UCSD-AML1 (cell line): Measurements from ENCODE around the gene SAPCD2.
A peak's percentile ranks its signal among the peaks of the same experiment; 100 is the strongest.
"Not testable (repeated sequence)": the region's sequence is repeated elsewhere in the genome, so short reads cannot be mapped to it uniquely, and the experiment has no call there.

ENCODE experiments used
- DNase-seq: peaks from one replicate; lab custom pipeline; 2025; ENCODE audit not compliant: unreplicated experiment; lab: John Stamatoyannopoulos, UW

SAPCD2 gene

DNA sequence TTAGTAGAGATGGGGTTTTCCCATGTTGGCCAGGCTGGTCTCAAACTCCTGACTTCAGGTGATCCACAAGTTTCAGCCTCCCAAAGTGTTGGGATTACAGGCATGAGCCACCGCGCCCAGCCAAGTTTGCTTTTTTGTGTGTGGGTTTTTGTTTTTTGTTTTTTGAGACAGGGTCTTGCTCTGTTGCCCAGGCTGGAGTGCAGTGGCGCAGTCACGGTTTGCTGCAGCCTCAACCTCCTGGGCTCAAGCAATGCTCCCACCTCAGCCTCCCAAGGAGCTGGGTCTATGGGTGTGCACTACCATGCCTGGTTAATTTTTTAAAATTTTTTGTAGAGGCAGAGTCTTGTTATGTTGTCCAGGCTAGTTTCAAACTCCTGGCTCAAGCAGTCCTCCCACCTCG is 36.9 kb downstream of the SAPCD2 start:
- DNase-seq = not testable (repeated sequence)

DNA sequence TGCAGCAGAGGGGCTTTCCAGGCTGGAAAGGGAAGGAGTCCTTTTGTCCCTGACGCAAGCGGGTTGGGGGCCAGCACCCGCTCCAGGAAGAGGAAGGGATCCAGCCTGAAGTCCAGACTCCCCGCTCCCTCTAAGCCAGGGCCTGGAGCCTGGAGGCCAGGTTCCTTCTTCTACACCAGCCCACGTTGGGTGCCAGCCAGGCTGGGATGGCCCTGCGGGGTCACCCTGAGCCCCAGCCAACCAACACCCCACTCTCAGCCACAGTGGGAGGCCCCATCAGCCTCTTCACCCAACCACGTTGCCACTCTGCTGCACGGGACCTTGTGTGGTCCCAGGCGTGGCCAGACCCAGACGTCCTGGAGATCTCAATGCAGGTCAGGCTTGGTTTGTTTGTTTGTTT is 37.5 kb downstream of the SAPCD2 start:
- peak; percentile 69 for DNase-seq

DNA sequence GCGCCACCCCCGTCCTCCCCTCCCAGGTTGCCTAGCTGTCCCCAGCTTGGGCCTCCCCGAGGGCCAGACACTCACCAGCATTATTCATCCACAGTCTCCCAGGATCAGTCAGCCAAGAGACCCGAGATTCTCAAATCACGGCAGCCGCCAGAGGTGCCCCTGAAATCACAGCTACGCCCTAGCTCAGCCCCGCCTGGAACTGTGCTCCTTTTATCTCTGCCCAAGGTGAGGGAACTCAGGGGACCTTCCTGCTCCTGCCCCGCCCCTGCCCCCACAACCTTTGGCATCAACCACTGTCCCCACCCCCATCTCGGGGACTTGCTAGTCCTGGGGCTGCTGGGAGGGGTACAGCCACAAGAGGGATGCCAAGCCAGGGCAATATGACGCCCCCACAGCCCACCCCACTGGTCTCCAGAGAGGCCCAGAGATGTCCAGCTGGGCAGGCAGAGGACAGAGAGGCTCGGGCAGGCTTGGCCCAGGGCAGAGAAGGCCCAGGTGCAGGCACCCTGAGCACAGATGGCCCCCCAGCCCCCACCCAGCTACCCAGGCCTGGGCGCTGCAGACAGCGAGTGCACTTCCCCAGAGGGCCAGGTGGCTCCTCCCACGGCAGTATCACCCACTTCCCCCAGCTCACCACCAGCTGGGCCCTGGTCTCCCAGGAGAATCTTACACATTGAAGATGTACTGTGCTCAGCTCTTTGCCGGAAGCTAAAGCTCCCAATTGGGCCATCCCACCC is 38.3 kb downstream of the SAPCD2 start, which contains the start of gene FUT7:
FUT7 (minus strand) TSS at position 185 of the 737 bp plus-strand sequence; CDS start at position 88, 97 bp downstream.
- DNase-seq = peak; percentile 64

DNA sequence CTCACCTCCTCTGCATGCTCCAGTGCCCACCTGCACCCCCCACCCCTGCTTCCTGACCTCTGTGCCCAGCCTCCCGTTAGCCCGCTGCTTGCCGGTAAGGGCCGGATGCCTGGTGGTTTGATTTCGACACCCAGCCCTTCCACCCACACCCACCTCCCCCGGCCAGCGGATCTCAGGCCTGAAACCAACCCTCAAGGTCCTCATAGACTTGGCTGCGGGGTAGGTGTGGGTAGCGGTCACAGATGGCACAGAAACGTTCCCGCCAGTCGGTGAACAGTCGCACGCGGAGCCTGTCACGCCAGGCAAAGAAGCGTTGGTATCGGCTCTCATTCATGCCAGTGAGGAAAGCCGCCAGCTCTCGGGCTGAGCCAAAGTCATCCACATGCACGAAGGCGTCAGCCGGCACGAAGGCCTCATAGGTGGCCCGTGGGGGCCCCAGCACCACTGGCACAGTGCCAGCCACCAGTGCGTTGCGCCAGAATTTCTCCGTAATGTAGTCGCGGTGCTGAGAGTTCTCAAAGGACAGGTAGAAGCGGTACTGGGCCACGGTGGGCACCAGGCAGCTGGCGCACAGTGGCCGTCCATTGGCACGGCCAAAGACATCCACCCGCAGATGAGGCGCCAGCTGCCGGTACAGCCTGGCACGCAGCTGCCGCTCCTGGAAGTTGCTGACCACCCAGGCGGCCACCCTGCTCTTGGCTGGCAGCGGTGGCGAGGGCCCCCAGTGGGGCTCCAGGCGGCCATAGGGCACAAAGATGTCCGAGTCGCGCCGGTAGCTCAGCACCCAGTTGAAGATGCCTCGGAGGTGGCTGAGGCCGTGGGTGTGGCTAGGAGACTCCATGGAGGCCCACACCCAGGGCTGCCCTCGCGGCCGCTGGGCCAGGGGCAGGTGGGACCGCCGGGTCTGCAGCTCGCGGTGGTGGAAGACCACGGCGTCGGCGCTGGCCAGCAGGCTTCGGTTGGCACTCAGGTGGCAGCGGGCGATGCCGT is 39.5 kb downstream of the SAPCD2 start:
- peak; percentile 87 for DNase-seq

DNA sequence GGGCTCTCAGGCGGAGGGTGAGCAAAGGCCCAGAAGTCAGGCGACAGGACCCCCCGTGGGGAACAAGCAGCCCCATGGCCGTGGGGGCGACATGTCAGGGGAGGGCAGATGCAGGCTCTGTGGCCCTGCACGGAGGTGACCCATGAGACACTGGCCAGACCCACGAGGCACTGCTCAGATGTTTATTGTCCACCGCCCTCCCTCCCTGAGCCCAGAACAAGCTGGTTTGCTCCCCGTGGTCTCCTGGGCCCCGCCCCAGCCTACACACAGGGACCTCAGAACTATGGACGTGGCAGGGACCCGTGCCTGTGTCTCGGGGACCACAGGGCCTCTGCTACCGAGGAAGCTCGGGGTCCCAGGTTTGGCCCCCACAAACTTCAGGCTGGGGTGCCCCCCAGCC is 40.4 kb downstream of the SAPCD2 start:
- peak; percentile 55 for DNase-seq

DNA sequence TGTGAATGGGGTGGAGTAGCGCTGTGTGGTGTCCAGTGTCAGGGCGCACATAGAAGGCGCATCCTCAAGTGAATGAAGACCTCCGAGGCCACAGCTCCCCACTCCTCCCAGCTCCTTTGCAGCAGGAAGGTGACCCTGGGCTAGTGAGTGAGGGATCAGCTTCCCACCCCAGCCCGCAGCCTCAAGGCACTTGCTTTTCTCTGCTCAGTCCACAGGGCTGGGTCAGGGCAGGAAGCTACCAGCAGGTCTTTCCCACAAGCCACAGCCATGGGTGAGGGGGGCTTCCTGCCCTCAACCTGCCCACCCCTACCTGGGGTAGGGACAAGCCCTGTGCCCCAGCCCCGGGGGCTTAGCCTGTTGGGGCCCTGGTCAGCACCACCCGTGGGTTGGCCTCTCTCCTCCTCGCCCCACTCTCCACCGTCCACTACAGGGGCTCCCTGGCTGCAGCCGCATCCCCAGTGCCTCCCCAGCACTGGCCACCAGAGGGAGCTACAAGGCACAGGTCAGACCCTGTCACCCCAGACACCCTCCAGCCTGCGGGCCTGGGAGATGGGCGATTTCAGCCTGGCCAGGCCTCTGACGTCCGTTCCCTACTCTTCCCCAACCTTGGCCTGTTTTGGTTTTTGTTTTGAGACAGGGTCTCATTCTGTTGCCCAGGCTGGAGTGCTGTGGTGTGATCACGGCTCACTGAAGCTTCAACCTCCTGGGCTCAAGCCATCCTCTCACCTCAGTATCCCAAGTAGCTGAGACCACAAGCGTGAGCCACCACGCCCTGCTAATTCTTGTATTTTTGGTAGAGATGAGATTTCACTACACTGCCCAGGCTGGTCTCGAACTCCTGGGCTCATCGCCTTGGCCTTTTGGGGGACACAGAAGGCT is 41.1 kb downstream of the SAPCD2 start:
- DNase-seq = peak; percentile 88

DNA sequence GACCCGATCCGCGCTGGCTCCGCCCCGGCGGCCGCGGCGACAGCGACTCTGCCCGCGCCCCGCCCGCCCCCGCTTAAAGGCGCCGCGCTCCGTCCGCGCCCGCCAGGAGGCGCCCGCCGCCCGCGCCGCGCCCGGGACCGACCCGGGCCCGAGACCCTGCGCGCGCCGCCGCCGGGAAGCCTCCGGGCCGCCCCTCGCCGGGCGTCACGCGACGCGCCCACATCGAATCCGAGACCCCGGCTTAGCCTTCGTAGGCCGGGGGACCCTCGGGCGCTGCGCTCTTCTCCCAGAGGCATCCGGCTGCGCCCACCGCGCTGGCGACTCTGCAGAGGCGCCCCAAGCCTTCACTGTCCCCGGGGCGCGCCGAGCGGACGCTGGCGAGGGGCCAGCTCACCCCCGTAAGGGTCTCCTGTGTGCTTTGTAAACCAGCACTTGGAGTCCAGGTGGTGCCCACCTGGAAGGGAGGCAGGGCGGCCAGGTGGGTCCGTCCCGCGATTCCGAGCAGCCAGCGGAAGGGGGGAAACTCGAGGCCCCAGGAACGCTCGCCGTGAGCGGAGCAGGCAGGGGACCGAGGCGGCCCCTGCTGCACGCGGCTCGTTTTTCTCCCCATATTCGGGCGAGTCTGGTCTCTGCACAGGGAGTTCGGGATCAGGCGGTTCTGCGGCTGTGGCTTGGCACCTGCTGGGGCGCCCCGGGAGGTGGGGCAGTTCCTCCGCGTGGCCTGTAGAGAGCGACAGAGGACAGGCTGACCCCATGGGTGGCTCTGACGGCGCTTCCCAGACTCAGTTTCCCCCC is 41.9 kb downstream of the SAPCD2 start:
- DNase-seq = peak; percentile 84

DNA sequence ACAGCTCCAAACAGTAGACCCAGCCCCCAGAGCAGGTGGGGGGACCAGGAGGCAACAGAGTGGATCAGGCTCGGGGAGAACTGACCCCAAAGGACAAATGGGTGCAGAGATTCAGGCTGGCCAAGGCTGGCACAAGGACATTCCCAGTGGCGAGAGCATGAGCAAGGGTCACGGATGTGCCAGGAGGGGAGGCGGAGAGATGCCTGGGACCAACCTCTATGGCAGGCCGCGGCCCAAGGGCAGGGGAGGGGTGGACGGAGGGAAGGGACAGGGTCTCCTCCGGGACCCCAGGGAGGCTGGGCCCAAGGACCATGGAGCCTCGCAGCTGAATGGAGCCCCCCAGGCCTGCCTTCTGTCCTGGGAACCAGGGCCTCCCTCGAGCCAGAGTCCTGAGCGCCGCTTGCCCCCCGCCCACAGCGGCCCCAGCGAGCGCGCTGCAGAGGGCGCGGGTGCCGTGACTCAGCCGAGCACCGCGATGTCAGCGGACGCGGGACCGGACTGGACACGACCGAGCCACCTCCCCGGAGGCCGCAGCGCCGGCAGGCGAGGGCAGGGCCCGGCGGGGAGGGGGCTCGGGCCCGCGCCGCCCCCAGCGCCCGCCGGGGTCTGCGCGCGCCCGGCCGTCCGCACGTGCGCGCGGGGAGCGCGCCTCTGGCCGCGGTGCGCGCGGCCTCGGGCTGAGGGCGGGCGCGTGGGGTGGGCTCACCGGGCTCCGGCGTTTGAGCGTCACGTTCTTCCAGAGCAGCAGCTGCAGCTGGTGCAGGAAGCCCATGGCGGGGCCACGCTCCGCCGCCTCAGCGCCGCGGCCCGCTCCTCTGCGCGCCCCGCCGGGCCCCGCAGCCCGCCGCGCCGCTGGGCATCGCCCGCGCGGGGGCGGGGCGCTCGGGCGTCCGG is 42.7 kb downstream of the SAPCD2 start, which contains the start of gene ABCA2:
ABCA2 (minus strand) TSS at position 869 of the 894 bp plus-strand sequence; CDS start at position 772, 97 bp downstream.
- no peak for DNase-seq

DNA sequence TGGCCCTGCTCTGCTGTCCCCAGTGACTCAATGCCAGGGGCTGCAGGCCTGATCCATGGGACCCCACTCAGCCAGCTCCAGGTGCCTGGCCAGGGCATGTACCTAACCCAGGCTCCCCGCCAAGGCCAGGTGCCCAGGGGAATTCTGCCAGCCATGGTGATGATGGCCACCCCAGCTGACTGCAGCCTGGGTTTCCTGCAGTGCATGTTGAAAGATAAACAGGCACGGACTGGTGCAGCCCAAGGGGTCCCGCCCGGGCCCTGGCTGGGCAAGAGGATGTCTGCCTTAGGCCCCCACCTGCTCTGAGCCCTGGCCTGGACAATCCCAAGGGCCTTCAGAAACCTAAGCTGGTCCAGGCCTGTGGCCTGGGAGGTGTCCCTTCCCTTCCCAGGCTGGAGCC is 43.5 kb downstream of the SAPCD2 start:
- DNase-seq = no peak

DNA sequence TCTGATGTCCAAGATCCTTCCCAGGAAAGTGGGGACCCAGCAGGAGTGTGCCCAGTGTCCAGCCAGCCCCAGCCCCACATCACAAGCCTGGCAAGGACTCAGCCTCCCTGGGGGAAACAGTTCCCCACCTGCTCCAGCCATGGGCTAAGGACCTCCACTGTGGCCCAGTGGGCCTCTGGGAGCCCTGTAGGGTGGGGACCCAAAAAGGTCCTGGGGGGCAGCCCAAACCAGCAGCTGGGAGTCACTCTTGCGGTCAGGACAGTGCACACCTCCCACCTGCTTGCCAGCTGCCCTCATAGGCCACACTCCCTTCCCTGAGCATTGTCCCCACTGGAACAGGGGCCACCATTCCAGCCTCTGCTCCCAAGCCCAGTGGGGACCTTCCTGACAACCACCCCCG is 44.0 kb downstream of the SAPCD2 start:
- no peak for DNase-seq

DNA sequence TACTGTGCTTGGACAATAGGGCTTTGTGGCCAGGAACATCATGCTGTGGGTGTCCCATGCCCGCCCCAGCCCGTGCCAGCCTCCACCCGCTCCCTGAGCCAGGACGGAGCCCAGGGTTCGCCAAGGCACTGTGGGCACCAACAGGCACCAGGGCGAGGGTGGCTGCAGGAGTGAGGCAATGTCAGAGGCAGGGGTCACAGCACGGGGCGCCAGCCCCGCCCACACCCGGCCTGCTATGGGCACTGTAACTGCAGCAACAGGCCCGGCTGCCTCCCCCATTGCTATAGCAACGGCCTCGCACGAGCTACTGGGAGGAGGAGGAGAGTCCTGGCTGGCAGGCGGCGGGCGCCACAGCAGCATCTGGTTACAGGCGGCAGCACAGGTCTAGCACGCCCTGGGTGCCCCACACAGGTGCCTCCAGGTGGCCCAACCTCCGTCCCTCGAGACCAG is 44.8 kb downstream of the SAPCD2 start:
- DNase-seq = no peak

DNA sequence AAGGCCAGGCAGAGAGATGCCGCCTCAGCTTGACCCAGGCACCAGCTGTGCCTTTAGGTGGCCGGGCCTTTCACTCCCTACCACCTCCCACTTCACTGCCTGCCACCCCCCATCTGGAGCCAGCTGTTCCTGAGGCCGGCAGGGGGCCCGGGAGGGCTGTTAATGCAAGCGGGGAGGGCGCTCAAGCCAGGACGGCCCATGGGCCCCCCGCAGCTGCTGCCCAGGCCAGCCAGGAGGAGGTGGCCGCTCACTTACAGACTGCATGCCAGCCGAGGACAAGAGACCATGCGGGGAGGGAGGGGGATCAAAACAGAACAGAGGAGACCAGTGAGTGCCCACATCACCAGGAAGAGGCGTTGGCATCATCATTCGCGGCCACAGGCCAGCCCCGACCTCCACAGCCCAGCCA is 46.8 kb downstream of the SAPCD2 start:
- no peak for DNase-seq

DNA sequence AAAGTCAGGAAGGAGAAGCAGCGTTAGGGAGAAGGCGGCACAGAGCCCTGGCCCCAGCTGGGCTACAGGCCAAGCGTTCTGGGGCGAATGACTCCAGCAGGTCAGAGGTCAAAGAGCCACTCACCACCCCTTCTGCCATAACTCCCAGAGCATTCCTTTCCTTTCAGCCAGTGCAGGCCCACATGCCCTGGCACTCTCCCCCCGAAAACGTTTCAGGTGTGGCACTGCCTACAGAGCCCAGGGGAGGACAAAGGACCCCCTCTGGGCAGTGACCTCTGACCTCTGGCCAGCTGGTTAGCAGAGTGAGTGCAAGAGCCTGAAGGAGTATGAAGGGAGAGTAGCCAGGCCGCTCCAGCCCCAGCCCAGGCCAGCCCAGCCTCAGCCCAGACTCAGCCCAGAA is 47.2 kb downstream of the SAPCD2 start:
- DNase-seq = no peak

DNA sequence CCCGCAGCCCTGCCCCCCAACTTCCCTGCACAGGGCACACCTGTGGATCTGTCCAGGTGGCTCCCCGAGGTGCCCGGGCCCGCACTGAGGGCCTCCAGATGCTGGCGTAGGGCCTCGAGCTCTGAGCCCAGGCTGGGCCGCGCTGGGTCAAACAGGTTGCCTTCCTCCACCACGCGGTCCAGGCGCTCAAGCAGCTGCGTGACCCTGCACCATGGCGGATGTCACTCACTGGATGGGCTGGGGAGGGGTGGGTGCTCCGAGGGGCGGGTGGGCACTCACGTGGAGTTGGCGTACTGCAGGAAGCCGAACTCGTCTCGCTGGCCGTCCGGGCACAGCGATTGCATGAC is 47.7 kb downstream of the SAPCD2 start:
- DNase-seq = no peak

DNA sequence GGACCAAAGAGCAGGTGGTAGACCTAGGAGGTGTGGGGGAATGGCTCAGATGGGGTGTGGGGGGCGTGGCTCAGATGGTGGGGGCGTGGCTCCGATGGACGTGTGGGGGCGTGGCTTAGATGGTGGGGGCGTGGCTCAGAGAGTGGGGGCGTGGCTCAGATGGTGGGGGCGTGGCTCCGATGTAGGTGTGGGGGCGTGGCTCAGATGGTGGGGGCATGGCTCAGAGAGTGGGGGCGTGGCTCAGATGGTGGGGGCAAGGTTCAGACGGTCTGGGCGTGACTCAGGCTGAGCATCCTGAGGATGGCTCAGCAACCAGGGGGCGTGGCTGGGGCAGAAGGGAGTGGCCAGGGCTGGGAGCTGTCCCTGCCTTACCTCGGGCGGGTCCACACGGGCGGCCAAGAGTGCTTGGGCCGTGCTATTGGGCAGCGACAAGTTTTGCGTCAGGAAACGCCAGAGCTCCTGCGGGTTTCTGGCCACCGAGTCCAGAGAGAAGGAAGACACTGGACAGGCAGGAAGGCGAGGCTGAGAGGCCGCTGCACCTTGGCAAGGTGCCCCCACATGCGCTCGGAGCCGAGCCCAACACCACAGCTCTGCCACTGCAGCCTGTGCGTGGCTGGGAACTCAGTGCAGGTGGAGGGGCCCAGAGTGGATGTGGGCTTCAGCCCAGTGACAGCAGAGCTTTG is 48.2 kb downstream of the SAPCD2 start:
- DNase-seq = peak; percentile 68

DNA sequence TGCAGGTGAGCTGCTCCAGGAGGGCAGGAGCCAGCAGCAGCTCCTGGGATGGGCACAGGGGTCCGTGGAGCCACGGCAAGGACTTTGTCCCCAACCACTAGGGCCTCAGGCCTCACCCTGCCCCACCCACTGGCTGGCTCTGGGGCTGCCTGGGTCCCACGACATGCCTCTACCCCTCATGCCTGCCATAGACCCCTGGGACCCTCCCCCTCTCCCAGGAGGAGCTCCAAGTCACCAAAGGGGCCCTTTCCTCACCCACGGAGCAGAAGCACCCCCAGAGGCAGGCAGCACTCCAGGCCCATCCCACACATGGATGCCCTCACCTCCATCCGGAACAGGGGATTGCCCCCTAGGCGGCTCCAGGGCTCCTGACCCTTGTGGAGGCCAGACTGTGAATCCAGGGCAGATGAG is 48.8 kb downstream of the SAPCD2 start:
- DNase-seq = no peak

DNA sequence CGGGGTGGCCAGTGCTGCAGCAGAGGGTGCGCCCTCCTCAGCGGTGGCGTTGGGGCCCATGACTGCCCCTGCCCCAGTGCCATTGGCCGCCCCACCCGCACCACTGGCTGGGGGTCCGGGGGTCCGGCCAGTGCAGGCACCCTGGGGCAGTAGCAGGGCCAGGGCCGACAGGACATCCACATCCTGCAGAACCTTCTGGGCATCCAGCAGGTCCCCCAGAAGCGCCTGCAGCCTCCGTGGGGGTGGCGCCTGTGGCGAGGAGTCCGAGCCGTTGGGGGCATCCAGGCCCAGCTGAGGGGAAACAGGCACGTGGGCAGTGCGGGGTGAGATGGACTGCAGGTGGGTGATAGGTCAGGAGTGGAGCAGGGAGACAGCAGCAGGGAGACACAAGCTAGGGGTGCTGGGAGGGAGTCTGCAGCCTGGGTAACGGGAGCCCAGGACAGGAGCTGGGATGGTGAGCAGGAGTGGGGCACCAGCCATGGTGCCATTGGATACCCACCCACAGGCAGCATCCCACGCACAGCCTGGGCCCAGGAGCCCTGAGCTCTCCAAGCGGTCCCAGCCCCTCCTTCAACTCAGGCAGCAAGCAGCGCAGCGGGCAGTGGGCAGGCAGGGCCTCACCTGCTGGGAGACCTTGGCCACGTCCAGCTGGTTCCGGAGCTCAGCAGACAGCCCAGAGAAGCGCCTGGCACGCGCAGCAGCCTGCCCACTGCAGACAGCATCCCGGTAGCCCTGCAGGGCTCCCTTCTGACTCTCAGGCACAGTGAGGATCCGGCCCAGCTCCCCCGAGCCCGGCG is 49.4 kb downstream of the SAPCD2 start:
- no peak for DNase-seq
